Measurements from ENCODE around the gene IQGAP2.

GRCh38 chr5:76487821-76488220, 84.7 kb downstream of the IQGAP2 start:
- TF ChIP-seq CTCF (IDR thresholded peaks at IDR 0.05) = no peak
- no peak for TF ChIP-seq POLR2A (IDR thresholded peaks at IDR 0.05)

Data from testis (tissue), 2 donors.